HCT116 (cell line): ENCODE data around the gene INSR. TPM values are rescaled to one million over a fixed set of nuclear protein-coding genes. Genes with fewer than 3 reads are reported as not detected.

Experiments
- ATAC-seq: fragments of 200-7000 bp; cut with Tn5 transposase; 2 replicates; pipeline ENCODE4 v1.9.1; 2020; ENCODE audit warnings: mild to moderate bottlenecking, moderate library complexity
- BruUV-seq: library from RNA; stranded (reverse); fragments of 400-500 nt; replicated peaks from 2 replicates; lab custom pipeline; 2021; lab: Mats Ljungman, UMichigan
- CTCF ChIA-PET: fragments of 300-600 bp; sonication (Branson Sonifier 250); formaldehyde crosslinking; loops from one replicate; lab custom pipeline; 2021; ENCODE audit warnings: antibody characterized with exemption; lab: Charles Lee
- POLR2A ChIA-PET: fragments of 300-600, 350-600 bp; sonication (Branson Sonifier 250); formaldehyde crosslinking; loops from one replicate; lab custom pipeline; 2021; ENCODE audit warnings: antibody characterized with exemption; lab: Charles Lee
- RAD21 ChIA-PET, 2 experiments: fragments of 300-600 bp; sonication (Branson Sonifier 250); formaldehyde crosslinking; loops; one replicate each; lab custom pipeline; 2023; ENCODE audit warnings: low total read pairs in 2 of 2; ENCODE audit not compliant: uncharacterized antibody in 2 of 2, unreplicated experiment in 2 of 2, low non-redundant PET in 1 of 2; lab: Charles Lee
- DNase-seq: peaks from one replicate; pipeline ENCODE4 v3.0.0-alpha.2; 2010; ENCODE audit warnings: low read depth, low spot score
- H2AFZ ChIP-seq: fragments of 200-600 bp; shearing (Covaris generic), sonication (generic); 2 replicates; pipeline ENCODE4 v1.6.1; 2017; ENCODE audit warnings: low read depth, mixed run types, mixed read lengths, antibody characterized with exemption, low read length; ENCODE audit not compliant: poor library complexity, severe bottlenecking
- H3K27ac ChIP-seq: 2 replicates; pipeline ENCODE4 v1.5.1; 2012; ENCODE audit warnings: low read depth, low read length
- H3K27me3 ChIP-seq: fragments of 200-600 bp; sonication (generic); 2 replicates; pipeline ENCODE4 v1.6.1; 2016; ENCODE audit warnings: mixed run types, low read length, mixed read lengths; ENCODE audit not compliant: insufficient read depth
- H3K36me3 ChIP-seq, 2 experiments: fragments of 200-500 bp in 1 of 2; fragments of 200-600 bp in 1 of 2; sonication (Bioruptor generic) in 1 of 2; sonication (generic) in 1 of 2; 2 replicates each; pipeline versions ENCODE4 v1.5.1 to v1.6.1; 2014 to 2016; ENCODE audit warnings: low read length in 2 of 2, inconsistent platforms in 1 of 2, mixed read lengths in 1 of 2, mixed run types in 1 of 2; ENCODE audit not compliant: insufficient read depth in 2 of 2, control insufficient read depth in 1 of 2
- H3K4me1 ChIP-seq, 2 experiments: fragments of 200-600 bp in 1 of 2; sonication (generic) in 1 of 2; 2 replicates each; pipeline versions ENCODE4 v1.5.1 to v1.6.1; 2012 to 2017; ENCODE audit warnings: low read length in 2 of 2, inconsistent platforms in 1 of 2, mild to moderate bottlenecking in 1 of 2, mixed read lengths in 1 of 2, mixed run types in 1 of 2, moderate library complexity in 1 of 2; ENCODE audit not compliant: insufficient read depth in 2 of 2, control insufficient read depth in 1 of 2
- H3K4me2 ChIP-seq: fragments of 200-600 bp; sonication (generic); 2 replicates; pipeline ENCODE4 v1.6.1; 2017; ENCODE audit warnings: mixed run types, low read length, mixed read lengths
- H3K4me3 ChIP-seq, 2 experiments: fragments of 200-600 bp in 1 of 2; sonication (generic) in 1 of 2; replicated peaks in 1 of 2; 2 replicates each; pipeline ENCODE4 v1.5.1; 2011 to 2016; ENCODE audit warnings: low read length in 2 of 2, control low read depth in 1 of 2, low read depth in 1 of 2, mild to moderate bottlenecking in 1 of 2, mixed read lengths in 1 of 2, mixed run types in 1 of 2
- H3K79me2 ChIP-seq: fragments of 200-600 bp; sonication (generic); 2 replicates; pipeline ENCODE4 v1.6.1; 2017; ENCODE audit warnings: mild to moderate bottlenecking, mixed run types, low read length, moderate library complexity, mixed read lengths; ENCODE audit not compliant: insufficient read depth
- H3K9ac ChIP-seq: fragments of 200-600 bp; sonication (generic); 2 replicates; pipeline ENCODE4 v1.6.1; 2016; ENCODE audit warnings: low read length, mixed read lengths
- H3K9me2 ChIP-seq: fragments of 200-600 bp; sonication (generic), shearing (Covaris generic); 2 replicates; pipeline ENCODE4 v1.6.1; 2017; ENCODE audit warnings: mixed run types, mild to moderate bottlenecking, moderate library complexity; ENCODE audit not compliant: insufficient read depth
- H3K9me3 ChIP-seq, 2 experiments: fragments of 200-500 bp in 1 of 2; fragments of 200-600 bp in 1 of 2; sonication (Bioruptor generic) in 1 of 2; sonication (generic) in 1 of 2; 2 replicates each; pipeline ENCODE4 v1.6.1; 2014 to 2017; ENCODE audit warnings: low read length in 2 of 2, mixed read lengths in 2 of 2, inconsistent platforms in 1 of 2, low read depth in 1 of 2, mild to moderate bottlenecking in 1 of 2, mixed run types in 1 of 2, moderate library complexity in 1 of 2; ENCODE audit not compliant: control insufficient read depth in 1 of 2, insufficient read depth in 1 of 2
- H4K20me1 ChIP-seq: fragments of 200-600 bp; sonication (generic), shearing (Covaris generic); 2 replicates; pipeline ENCODE4 v1.6.1; 2017; ENCODE audit warnings: mixed run types, mild to moderate bottlenecking, moderate library complexity; ENCODE audit not compliant: insufficient read depth
- CBX3 ChIP-seq: IDR thresholded peaks from 2 replicates; pipeline ENCODE4 v1.6.1; 2012; ENCODE audit warnings: low read depth
- CEBPB ChIP-seq: IDR thresholded peaks from 2 replicates; pipeline ENCODE4 v1.6.1; 2012; ENCODE audit warnings: low read depth
- EGR1 ChIP-seq: IDR thresholded peaks from 2 replicates; pipeline ENCODE4 v1.6.1; 2012; ENCODE audit warnings: low read depth
- ELF1 ChIP-seq: IDR thresholded peaks from 2 replicates; pipeline ENCODE4 v1.6.1; 2012; ENCODE audit warnings: low read depth, borderline replicate concordance
- EZH2 ChIP-seq: fragments of 200-600 bp; sonication (generic); IDR thresholded peaks from 2 replicates; pipeline ENCODE4 v1.6.1; 2017; ENCODE audit warnings: antibody characterized with exemption, mixed run types
- EZH2phosphoT487 ChIP-seq: fragments of 200-600 bp; IDR thresholded peaks from 2 replicates; pipeline ENCODE4 v1.6.1; 2018; ENCODE audit warnings: antibody characterized with exemption, borderline replicate concordance
- FOSL1 ChIP-seq: IDR thresholded peaks from 2 replicates; pipeline ENCODE4 v1.6.1; 2012; ENCODE audit warnings: low read depth
- JUND ChIP-seq: IDR thresholded peaks from 2 replicates; pipeline ENCODE4 v1.6.1; 2012
- MAX ChIP-seq: IDR thresholded peaks from 2 replicates; pipeline ENCODE4 v1.6.1; 2012
- POLR2AphosphoS5 ChIP-seq: IDR thresholded peaks from 2 replicates; pipeline ENCODE4 v1.6.1; 2011; ENCODE audit warnings: mild to moderate bottlenecking, low read depth, low read length, moderate library complexity
- RAD21 ChIP-seq: IDR thresholded peaks from 2 replicates; pipeline ENCODE4 v1.6.1; 2012; ENCODE audit warnings: low read depth, mild to moderate bottlenecking
- REST ChIP-seq: IDR thresholded peaks from 2 replicates; pipeline ENCODE4 v1.6.1; 2012; ENCODE audit warnings: low read depth
- SP1 ChIP-seq: IDR thresholded peaks from 2 replicates; pipeline ENCODE4 v1.6.1; 2012; ENCODE audit warnings: low read depth
- SRF ChIP-seq: IDR thresholded peaks from 2 replicates; pipeline ENCODE4 v1.6.1; 2012; ENCODE audit warnings: low read depth
- YY1 ChIP-seq: IDR thresholded peaks from 2 replicates; pipeline ENCODE4 v1.6.1; 2011; ENCODE audit warnings: low read length, low read depth, moderate library complexity, mild to moderate bottlenecking; ENCODE audit not compliant: insufficient replicate concordance; ENCODE audit errors: extremely low read depth
- ZFX ChIP-seq: fragments of 450-650 bp; IDR thresholded peaks from 2 replicates; pipeline ENCODE4 v1.6.1; 2017
- ZNF274 ChIP-seq: fragments of 200-500 bp; sonication (Bioruptor generic); IDR thresholded peaks from 2 replicates; pipeline ENCODE4 v1.6.1; 2014; ENCODE audit warnings: mild to moderate bottlenecking, low read depth, low read length, inconsistent platforms
- intact Hi-C: fragments of 100-400 bp; cut with micrococcal nuclease; formaldehyde crosslinking; loops from 2 replicates; pipeline ENCODE4 v1.10.0; 2022
- total RNA-seq: library from RNA; stranded (reverse); gene quantifications from one replicate; pipeline ENCODE4 v1.2.1, GENCODE V29; 2021; ENCODE audit not compliant: unreplicated experiment
- TF ChIP-seq, protein P1 (sequence below): IDR thresholded peaks from 2 replicates; pipeline ENCODE4 v1.6.1; 2011; ENCODE audit warnings: mild to moderate bottlenecking, low read length, moderate library complexity; ENCODE audit not compliant: insufficient replicate concordance; ENCODE audit errors: extremely low read depth

Gene INSR
- total RNA-seq, 1 experiment from 2014 or later: 25.4 TPM

- Histone ChIP-seq H3K9ac (no peak overlapping the region), H3K27ac (no peak overlapping the region), H3K36me3 (no peaks in the 10 kb centered on the region), H3K27me3 (no peaks in the 10 kb centered on the region), H3K4me1 (peaks cover 0 to 11% of the 10 kb centered on the region in 2 experiments; a peak in 2 of 4 replicates), H3K79me2 (no peaks in the 10 kb centered on the region), H3K4me3 (no peak overlapping the region), H3K9me3 (no peaks in the 10 kb centered on the region), H4K20me1 (no peaks in the 10 kb centered on the region), H3K9me2 (no peaks in the 10 kb centered on the region), H2AFZ (no peak overlapping the region), H3K4me2 (no peak overlapping the region)
- ChIA-PET CTCF (no interaction called here), POLR2A (interaction anchor here (0.7 kb wide), 1 partner anchor 238 kb away, joined by 3 read pairs; no protein-coding TSS in a partner anchor), RAD21 (no interaction called here)
- no TSS peak for BruUV-seq
- no peak for TF ChIP-seq EZH2phosphoT487
- no peak for TF ChIP-seq SRF
- no peak for TF ChIP-seq FOSL1
- TF ChIP-seq RAD21: no peak
- TF ChIP-seq JUND: no peak
- TF ChIP-seq REST: no peak
- no peak for TF ChIP-seq YY1
- no peak for TF ChIP-seq EZH2
- no peak for TF ChIP-seq POLR2AphosphoS5
- no peak for TF ChIP-seq ZNF274
- no peak for TF ChIP-seq ZFX
- no peak for TF ChIP-seq EGR1
- TF ChIP-seq, protein P1, sequence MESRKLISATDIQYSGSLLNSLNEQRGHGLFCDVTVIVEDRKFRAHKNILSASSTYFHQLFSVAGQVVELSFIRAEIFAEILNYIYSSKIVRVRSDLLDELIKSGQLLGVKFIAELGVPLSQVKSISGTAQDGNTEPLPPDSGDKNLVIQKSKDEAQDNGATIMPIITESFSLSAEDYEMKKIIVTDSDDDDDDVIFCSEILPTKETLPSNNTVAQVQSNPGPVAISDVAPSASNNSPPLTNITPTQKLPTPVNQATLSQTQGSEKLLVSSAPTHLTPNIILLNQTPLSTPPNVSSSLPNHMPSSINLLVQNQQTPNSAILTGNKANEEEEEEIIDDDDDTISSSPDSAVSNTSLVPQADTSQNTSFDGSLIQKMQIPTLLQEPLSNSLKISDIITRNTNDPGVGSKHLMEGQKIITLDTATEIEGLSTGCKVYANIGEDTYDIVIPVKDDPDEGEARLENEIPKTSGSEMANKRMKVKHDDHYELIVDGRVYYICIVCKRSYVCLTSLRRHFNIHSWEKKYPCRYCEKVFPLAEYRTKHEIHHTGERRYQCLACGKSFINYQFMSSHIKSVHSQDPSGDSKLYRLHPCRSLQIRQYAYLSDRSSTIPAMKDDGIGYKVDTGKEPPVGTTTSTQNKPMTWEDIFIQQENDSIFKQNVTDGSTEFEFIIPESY: no peak
- TF ChIP-seq MAX: no peak
- no peak for TF ChIP-seq CBX3
- TF ChIP-seq SP1: no peak
- TF ChIP-seq ELF1: no peak
- TF ChIP-seq CEBPB: no peak
- intact Hi-C loops: no loop called here
- DNase-seq (no peak), ATAC-seq (no peak)
These were observed 43.4 kb upstream of the INSR start for GRCh38 chr19:7337380-7338194.
